Measurements from ENCODE around the gene MBTD1. TPM values are rescaled to one million over a fixed set of nuclear protein-coding genes. Genes with fewer than 3 reads are reported as not detected.

Gene MBTD1
- total and polyA plus RNA-seq, 9 donors = 10.4 to 28.4 (median 16.4) TPM

DNA sequence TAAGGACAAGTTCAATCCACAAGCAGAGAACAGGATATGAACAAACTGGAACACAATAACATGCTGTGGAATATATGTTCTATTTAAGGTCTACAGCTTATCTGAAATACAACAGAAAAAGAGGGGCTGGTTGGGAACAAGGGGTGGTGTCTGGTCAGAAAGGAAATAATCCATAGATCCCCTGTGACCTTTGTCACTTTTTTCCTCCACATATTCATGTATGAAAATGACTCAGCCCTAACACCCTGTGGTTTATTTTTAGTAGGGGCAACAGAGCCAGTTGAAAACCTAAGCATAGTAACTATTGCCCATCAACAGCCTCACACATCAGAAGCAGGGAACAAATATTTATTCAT lies 126.9 kb downstream of the MBTD1 start:
- Histone ChIP-seq H3K9me3 (no peaks in the 10 kb centered on the region), H3K27me3 (no peaks in the 10 kb centered on the region), H3K27ac (no peak overlapping the region), H3K36me3 (no peaks in the 10 kb centered on the region), H3K4me3 (no peak overlapping the region), H3K4me1 (ENCODE audit: insufficient read depth) (no peaks in the 10 kb centered on the region)
- intact Hi-C loops (cut with DNase I) = no loop called here
- no peak for TF ChIP-seq EP300 (IDR thresholded peaks at IDR 0.05)
- no peak for TF ChIP-seq POLR2A (IDR thresholded peaks at IDR 0.05)
- TF ChIP-seq, protein P1, sequence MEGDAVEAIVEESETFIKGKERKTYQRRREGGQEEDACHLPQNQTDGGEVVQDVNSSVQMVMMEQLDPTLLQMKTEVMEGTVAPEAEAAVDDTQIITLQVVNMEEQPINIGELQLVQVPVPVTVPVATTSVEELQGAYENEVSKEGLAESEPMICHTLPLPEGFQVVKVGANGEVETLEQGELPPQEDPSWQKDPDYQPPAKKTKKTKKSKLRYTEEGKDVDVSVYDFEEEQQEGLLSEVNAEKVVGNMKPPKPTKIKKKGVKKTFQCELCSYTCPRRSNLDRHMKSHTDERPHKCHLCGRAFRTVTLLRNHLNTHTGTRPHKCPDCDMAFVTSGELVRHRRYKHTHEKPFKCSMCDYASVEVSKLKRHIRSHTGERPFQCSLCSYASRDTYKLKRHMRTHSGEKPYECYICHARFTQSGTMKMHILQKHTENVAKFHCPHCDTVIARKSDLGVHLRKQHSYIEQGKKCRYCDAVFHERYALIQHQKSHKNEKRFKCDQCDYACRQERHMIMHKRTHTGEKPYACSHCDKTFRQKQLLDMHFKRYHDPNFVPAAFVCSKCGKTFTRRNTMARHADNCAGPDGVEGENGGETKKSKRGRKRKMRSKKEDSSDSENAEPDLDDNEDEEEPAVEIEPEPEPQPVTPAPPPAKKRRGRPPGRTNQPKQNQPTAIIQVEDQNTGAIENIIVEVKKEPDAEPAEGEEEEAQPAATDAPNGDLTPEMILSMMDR (IDR thresholded peaks at IDR 0.05) = no peak
- DNase-seq = no peak

DNA sequence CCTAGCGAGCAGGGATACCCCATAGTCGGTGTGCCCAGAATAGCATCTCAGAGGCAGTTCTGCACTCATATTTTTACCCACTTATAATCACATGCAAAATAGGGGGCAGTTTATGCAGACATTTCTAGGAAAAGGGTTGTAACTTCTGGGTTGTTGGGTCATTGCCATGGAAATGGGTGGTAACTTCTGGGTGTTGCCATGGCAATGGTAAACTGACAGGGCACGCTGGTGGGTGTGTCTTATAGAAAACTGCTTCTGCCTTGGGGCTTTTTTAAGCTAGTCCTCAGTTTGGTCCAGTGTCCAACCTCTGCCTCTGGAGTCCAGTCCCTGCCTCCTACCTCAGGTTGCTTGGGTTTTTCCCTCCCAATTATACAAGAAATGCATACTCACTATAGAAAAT lies 131.8 kb downstream of the MBTD1 start:
- H3K9me3 ChIP-seq = no peaks in the 10 kb centered on the region
- H3K4me3 ChIP-seq = no peak overlapping the region
- no peaks in the 10 kb centered on the region for H3K27me3 ChIP-seq
- no peak for DNase-seq
- no peak overlapping the region for H3K27ac ChIP-seq
- WGBS, 3 donors = 65 to 72% (median 70%) methylated on average over 3 of the region's 3 CpGs
- intact Hi-C loops (cut with DNase I) = loop anchor here in 1 of 4 donors (10.0 kb wide), 1 partner anchor 283 kb away; no protein-coding TSS in a partner anchor
- TF ChIP-seq, protein P1 (IDR thresholded peaks at IDR 0.05) = no peak
- TF ChIP-seq EP300 (IDR thresholded peaks at IDR 0.05) (no peak), POLR2A (IDR thresholded peaks at IDR 0.05) (no peak)
- no peaks in the 10 kb centered on the region for H3K36me3 ChIP-seq
- H3K4me1 ChIP-seq (ENCODE audit: insufficient read depth) = no peaks in the 10 kb centered on the region

Other genes with a start within 250 kb of the MBTD1 start
- gene SPAG9, start 139.2 kb downstream of the MBTD1 start, total RNA-seq = 100 to 1,000 TPM in 2 of 7 donors, 10 to 100 TPM in 5; 63.4 to 103 (median 89.5) TPM
- 10 to 100 TPM; 28.8 to 69.6 TPM for gene SPAG9, start 139.2 kb downstream of the MBTD1 start, polyA plus RNA-seq
- 10 to 100 TPM; 17.0 to 83.8 (median 50.5) TPM for gene NME1, start 106.5 kb downstream of the MBTD1 start, total RNA-seq
- gene NME1, start 106.5 kb downstream of the MBTD1 start, polyA plus RNA-seq = 10 to 100 TPM; 27.2 to 58.5 TPM
- gene NME2, start 93.6 kb downstream of the MBTD1 start, total RNA-seq = 100 to 1,000 TPM; 376 to 565 (median 502) TPM
- gene NME2, start 93.6 kb downstream of the MBTD1 start, polyA plus RNA-seq = 100 to 1,000 TPM; 433 to 717 TPM
- gene UTP18, start 497 bp upstream of the MBTD1 start, total RNA-seq = 10 to 100 TPM; 25.6 to 41.6 (median 34.7) TPM
- gene UTP18, start 497 bp upstream of the MBTD1 start, polyA plus RNA-seq = 10 to 100 TPM; 27.8 to 28.4 TPM